ENCODE measurements around the gene ZBTB4. TPM values are rescaled to one million over a fixed set of nuclear protein-coding genes. Genes with fewer than 3 reads are reported as not detected.

ZBTB4 gene
- total RNA-seq, 1 experiment from 2014 or later, result 14.7 TPM

GRCh38 chr17:7501729-7502128 lies 22.3 kb upstream of the ZBTB4 start:
- no peak overlapping the region for H3K9ac ChIP-seq (ENCODE audit: low read length)
- no peak overlapping the region for H3K27ac ChIP-seq (ENCODE audit: low read length)
- no peaks in the 10 kb centered on the region for H4K20me1 ChIP-seq (ENCODE audit: low read length)
- no peaks in the 10 kb centered on the region for H3K9me3 ChIP-seq (ENCODE audit: low read length)
- H2AFZ ChIP-seq (ENCODE audit: low read length), result no peak overlapping the region
- no peaks in the 10 kb centered on the region for H3K27me3 ChIP-seq (ENCODE audit: low read length)
- no peaks in the 10 kb centered on the region for H3K4me1 ChIP-seq (ENCODE audit: insufficient read depth, low read length)
- no TSS peak for BruUV-seq (replicated peaks)
- no peaks in the 10 kb centered on the region for H3K79me2 ChIP-seq (ENCODE audit: low read length)
- H3K36me3 ChIP-seq (ENCODE audit: low read depth, low read length), result peaks cover 68% of the 10 kb centered on the region
- no peaks in the 10 kb centered on the region for H3F3A ChIP-seq (ENCODE audit: low read length, unreplicated experiment)
- no peak for DNase-seq
- no peak overlapping the region for H3K4me3 ChIP-seq (ENCODE audit: low read length)
- no peak for TF ChIP-seq EZH2 (IDR thresholded peaks at IDR 0.05; ENCODE audit: low read length, unreplicated experiment)
- TF ChIP-seq CTCF (conservative IDR thresholded peaks at IDR 0.05; ENCODE audit: low read depth, low read length), result no peak
- TF ChIP-seq EZH2phosphoT487 (IDR thresholded peaks at IDR 0.05; ENCODE audit: borderline replicate concordance, low read length), result no peak
- no peak overlapping the region for H3K4me2 ChIP-seq (ENCODE audit: low read length)
- POLR2A ChIA-PET (ENCODE audit: unreplicated experiment), result no interaction called here
- ATAC-seq, result no peak
- CTCF ChIA-PET, result interaction anchor here (0.5 to 0.6 kb wide), 2 partner anchors 12 to 56 kb away, joined by 3 to 4 read pairs; no protein-coding TSS in a partner anchor
- intact Hi-C loops (cut with micrococcal nuclease), result no loop called here
- no peaks in the 10 kb centered on the region for H3K9me2 ChIP-seq (replicated peaks; ENCODE audit: low read length)

- Histone ChIP-seq H3K27me3 (ENCODE audit: low read length) (no peaks in the 10 kb centered on the region), H3K36me3 (ENCODE audit: low read depth, low read length) (peaks cover 69% of the 10 kb centered on the region), H3K4me1 (ENCODE audit: insufficient read depth, low read length) (no peaks in the 10 kb centered on the region), H3K9me3 (ENCODE audit: low read length) (no peaks in the 10 kb centered on the region), H3K79me2 (ENCODE audit: low read length) (peaks cover 18% of the 10 kb centered on the region), H4K20me1 (ENCODE audit: low read length) (0 out of 2 replicates have a peak, but pooled peaks cover 7% of the 10 kb centered on the region), H3F3A (ENCODE audit: low read length, unreplicated experiment) (no peaks in the 10 kb centered on the region), H3K4me3 (ENCODE audit: low read length) (no peak overlapping the region), H3K9ac (ENCODE audit: low read length) (no peak overlapping the region), H3K4me2 (ENCODE audit: low read length) (no peak overlapping the region), H3K27ac (ENCODE audit: low read length) (no peak overlapping the region), H3K9me2 (replicated peaks; ENCODE audit: low read length) (no peaks in the 10 kb centered on the region), H2AFZ (ENCODE audit: low read length) (no peak overlapping the region)
- intact Hi-C loops (cut with micrococcal nuclease), result no loop called here
- DNase-seq, result no peak
- CTCF ChIA-PET, result no interaction called here
- ATAC-seq, result no peak
- TF ChIP-seq CTCF (conservative IDR thresholded peaks at IDR 0.05; ENCODE audit: low read depth, low read length), result no peak
- TF ChIP-seq EZH2phosphoT487 (IDR thresholded peaks at IDR 0.05; ENCODE audit: borderline replicate concordance, low read length), result no peak
- TF ChIP-seq EZH2 (IDR thresholded peaks at IDR 0.05; ENCODE audit: low read length, unreplicated experiment), result no peak
- no TSS peak for BruUV-seq (replicated peaks)
- POLR2A ChIA-PET (ENCODE audit: unreplicated experiment), result no interaction called here
Observed at GRCh38 chr17:7499161-7499560, 19.7 kb upstream of the ZBTB4 start.

GRCh38 chr17:7497636-7498035 lies 18.2 kb upstream of the ZBTB4 start:
- ChIA-PET CTCF (no interaction called here), POLR2A (ENCODE audit: unreplicated experiment) (no interaction called here)
- Histone ChIP-seq H3K9me3 (ENCODE audit: low read length) (no peaks in the 10 kb centered on the region), H2AFZ (ENCODE audit: low read length) (no peak overlapping the region), H3K27me3 (ENCODE audit: low read length) (no peaks in the 10 kb centered on the region), H3K4me2 (ENCODE audit: low read length) (no peak overlapping the region), H3K79me2 (ENCODE audit: low read length) (peaks cover 32% of the 10 kb centered on the region), H3K27ac (ENCODE audit: low read length) (no peak overlapping the region), H3K9ac (ENCODE audit: low read length) (no peak overlapping the region), H4K20me1 (ENCODE audit: low read length) (peaks cover 15% of the 10 kb centered on the region), H3K36me3 (ENCODE audit: low read depth, low read length) (peaks cover 55% of the 10 kb centered on the region), H3K4me3 (ENCODE audit: low read length) (no peak overlapping the region), H3F3A (ENCODE audit: low read length, unreplicated experiment) (no peaks in the 10 kb centered on the region), H3K9me2 (replicated peaks; ENCODE audit: low read length) (no peaks in the 10 kb centered on the region), H3K4me1 (ENCODE audit: insufficient read depth, low read length) (no peaks in the 10 kb centered on the region)
- BruUV-seq (replicated peaks), result no TSS peak
- no peak for DNase-seq
- no peak for ATAC-seq
- no peak for TF ChIP-seq CTCF (conservative IDR thresholded peaks at IDR 0.05; ENCODE audit: low read depth, low read length)
- TF ChIP-seq EZH2 (IDR thresholded peaks at IDR 0.05; ENCODE audit: low read length, unreplicated experiment), result no peak
- TF ChIP-seq EZH2phosphoT487 (IDR thresholded peaks at IDR 0.05; ENCODE audit: borderline replicate concordance, low read length), result no peak
- intact Hi-C loops (cut with micrococcal nuclease), result no loop called here

All from PC-3 (cell line).